HepG2 (cell line): ENCODE data around the gene GRAMD1A. TPM values are rescaled to one million over a fixed set of nuclear protein-coding genes. Genes with fewer than 3 reads are reported as not detected.

Experiments
- ATF5 ChIP-seq: sonication (generic); formaldehyde crosslinking; IDR thresholded peaks from 2 replicates; pipeline ENCODE4 v1.4.0; 2020; ENCODE audit warnings: mild to moderate bottlenecking, low read depth, missing genetic modification reagents
- ATF7-NPFF ChIP-seq: sonication (generic); formaldehyde crosslinking; IDR thresholded peaks from 2 replicates; pipeline ENCODE4 v1.8.1; 2023; ENCODE audit warnings: mild to moderate bottlenecking, low read depth, missing genetic modification reagents, moderate library complexity
- BRF2 ChIP-seq: sonication (generic); formaldehyde crosslinking; IDR thresholded peaks from 2 replicates; pipeline ENCODE4 v1.8.1; 2022; ENCODE audit warnings: mild to moderate bottlenecking, missing genetic modification reagents
- DRAP1 ChIP-seq: IDR thresholded peaks from 2 replicates; pipeline ENCODE4 v1.6.1; 2016; ENCODE audit warnings: missing genetic modification reagents, missing compliant biosample characterization
- HNRNPUL1 ChIP-seq: fragments of 200-400 bp; formaldehyde crosslinking; IDR thresholded peaks from 2 replicates; pipeline ENCODE4 v1.6.1; 2017; ENCODE audit warnings: low read depth, mild to moderate bottlenecking, low read length, moderate library complexity
- NPAS2 ChIP-seq: sonication (generic); formaldehyde crosslinking; IDR thresholded peaks from 2 replicates; pipeline ENCODE4 v1.8.0; 2022; ENCODE audit warnings: mild to moderate bottlenecking, missing genetic modification reagents, borderline replicate concordance
- PCBP1 ChIP-seq: fragments of 200-400 bp; formaldehyde crosslinking; IDR thresholded peaks from 2 replicates; pipeline ENCODE4 v1.6.1; 2017; ENCODE audit warnings: mild to moderate bottlenecking, low read depth, low read length, borderline replicate concordance
- PHB2 ChIP-seq: fragments of 450-650 bp; IDR thresholded peaks from 2 replicates; pipeline ENCODE4 v1.6.1; 2018; ENCODE audit not compliant: partially characterized antibody
- TRAFD1 ChIP-seq: sonication (generic); formaldehyde crosslinking; IDR thresholded peaks from 2 replicates; pipeline ENCODE4 v1.5.1; 2020; ENCODE audit warnings: missing genetic modification reagents, mild to moderate bottlenecking, borderline replicate concordance
- ZNF17 ChIP-seq: sonication (generic); formaldehyde crosslinking; IDR thresholded peaks from 2 replicates; pipeline ENCODE4 v1.5.0; 2020; ENCODE audit warnings: mild to moderate bottlenecking, missing genetic modification reagents
- ZNF407 ChIP-seq: sonication (generic); formaldehyde crosslinking; IDR thresholded peaks from one replicate; pipeline ENCODE4 v1.5.1; 2020; ENCODE audit warnings: mild to moderate bottlenecking, missing genetic modification reagents; ENCODE audit errors: not compliant biosample characterization
- ZNF552 ChIP-seq: sonication (generic); formaldehyde crosslinking; IDR thresholded peaks from 2 replicates; pipeline ENCODE4 v1.9.0; 2022; ENCODE audit warnings: missing genetic modification reagents, mild to moderate bottlenecking, borderline replicate concordance
- ZNF770 ChIP-seq: sonication (generic); formaldehyde crosslinking; IDR thresholded peaks from 2 replicates; pipeline ENCODE4 v1.5.0; 2020; ENCODE audit warnings: mild to moderate bottlenecking, missing genetic modification reagents
- polyA plus RNA-seq, 8 experiments: library from polyadenylated mRNA; depleted of rRNA in 3 of 8; stranded (reverse) in 7 of 8; unstranded in 1 of 8; fragments of >200 nt; fragmentation: Illumina TruSeq in 4 of 8; extraction: Trizol in 4 of 8; gene quantifications; 2 replicates each; pipeline versions ENCODE4 v1.2.1 to v1.2.3, GENCODE V29; 2011 to 2016; ENCODE audit warnings: low read depth in 4 of 8, missing spikeins in 1 of 8, mixed read lengths in 1 of 8; ENCODE audit not compliant: insufficient read depth in 1 of 8
- total RNA-seq, 5 experiments: library from RNA; depleted of rRNA; stranded (reverse); fragments of >200 nt; fragmentation: Illumina TruSeq; extraction: Trizol; gene quantifications; 2 replicates each; pipeline ENCODE4 v1.2.3, GENCODE V29; 2016; ENCODE audit warnings: low read depth in 1 of 5

The GRAMD1A gene
- total and polyA plus RNA-seq, 2 of the 13 experiments (the other 11 are each of a cell fraction or from before 2014, with no cell fraction given) = 14.7 to 181 TPM

- TF ChIP-seq PHB2 (no peak), TRAFD1 (CRISPR knock-in tag) (peak; percentile 81), DRAP1 (peak; percentile 58; the same call in 1 of the 2 replicates), PCBP1 (peak; percentile 89), ZNF407 (CRISPR knock-in tag) (peak; percentile 73), ZNF552 (CRISPR knock-in tag) (peak; percentile 90), NPAS2 (CRISPR knock-in tag) (no peak), ZNF770 (peak; percentile 82), HNRNPUL1 (0 out of 2 replicates have a peak, but pooled peaks have one; percentile 38), ZNF17 (CRISPR knock-in tag) (no peak; the same call in 1 of the 2 replicates), ATF5 (CRISPR knock-in tag) (peak; percentile 41; the same call in 1 of the 2 replicates), BRF2 (CRISPR knock-in tag) (peak; percentile 80; the same call in 1 of the 2 replicates), ATF7-NPFF (CRISPR knock-in tag) (peak; percentile 97)
These were observed 40.9 kb downstream of the GRAMD1A start (continued) for GRCh38 chr19:35040826-35041547.
